Neural cell (in vitro differentiated cells): ENCODE results near the gene RNF41. TPM values are rescaled to one million over a fixed set of nuclear protein-coding genes. Genes with fewer than 3 reads are reported as not detected.

Experiments
- H2AFZ ChIP-seq: fragments of 200-600, 300-800 bp; sonication (generic), shearing (Covaris generic); 2 replicates; pipeline ENCODE4 v1.6.0; 2014; ENCODE audit warnings: low read depth, mild to moderate bottlenecking, antibody characterized with exemption, low read length, moderate library complexity
- H3F3A ChIP-seq: fragments of 200-600 bp; shearing (Covaris generic); 2 replicates; pipeline ENCODE4 v1.6.1; 2016; ENCODE audit warnings: mild to moderate bottlenecking, moderate library complexity, mixed read lengths, antibody characterized with exemption, low read length; ENCODE audit not compliant: insufficient read depth, poor library complexity, severe bottlenecking
- H3K27ac ChIP-seq: fragments of 200-600, 300-800 bp; sonication (generic), shearing (Covaris generic); 2 replicates; pipeline ENCODE4 v1.5.1; 2014; ENCODE audit warnings: mild to moderate bottlenecking, low read length, moderate library complexity
- H3K27me3 ChIP-seq: fragments of 300-800, 200-600 bp; sonication (generic), shearing (Covaris generic); 2 replicates; pipeline ENCODE4 v1.6.0; 2014; ENCODE audit warnings: mild to moderate bottlenecking, low read depth, low read length, moderate library complexity; ENCODE audit not compliant: insufficient read depth
- H3K36me3 ChIP-seq: fragments of 300-800, 200-600 bp; sonication (generic), shearing (Covaris generic); 2 replicates; pipeline ENCODE4 v1.5.1; 2014; ENCODE audit warnings: mild to moderate bottlenecking, antibody characterized with exemption, low read length, moderate library complexity; ENCODE audit not compliant: insufficient read depth
- H3K4me2 ChIP-seq: fragments of 300-800, 200-600 bp; sonication (generic), shearing (Covaris generic); 2 replicates; pipeline ENCODE4 v1.6.0; 2014; ENCODE audit warnings: mild to moderate bottlenecking, low read length
- H3K4me3 ChIP-seq: fragments of 300-800, 200-600 bp; sonication (generic), shearing (Covaris generic); 2 replicates; pipeline ENCODE4 v1.5.1; 2014; ENCODE audit warnings: mild to moderate bottlenecking, low read length, moderate library complexity
- H3K79me2 ChIP-seq: fragments of 200-600 bp; shearing (Covaris generic); replicated peaks from 2 replicates; pipeline ENCODE4 v1.6.0; 2014; ENCODE audit warnings: mild to moderate bottlenecking, low read length, moderate library complexity; ENCODE audit not compliant: insufficient read depth
- H3K9ac ChIP-seq: fragments of 300-800, 200-600 bp; sonication (generic), shearing (Covaris generic); 2 replicates; pipeline ENCODE4 v1.6.1; 2016; ENCODE audit warnings: mild to moderate bottlenecking, low read length, mixed read lengths
- H3K9me2 ChIP-seq: fragments of 200-600 bp; shearing (Covaris generic); 2 replicates; pipeline ENCODE4 v1.6.1; 2016; ENCODE audit warnings: mild to moderate bottlenecking, low read length, mixed read lengths; ENCODE audit not compliant: insufficient read depth
- H3K9me3 ChIP-seq: fragments of 200-600, 300-800 bp; sonication (generic), shearing (Covaris generic); 2 replicates; pipeline ENCODE4 v1.6.1; 2016; ENCODE audit warnings: mild to moderate bottlenecking, mixed run types, low read length, moderate library complexity, mixed read lengths
- H4K20me1 ChIP-seq: fragments of 200-600 bp; shearing (Covaris generic); 2 replicates; pipeline ENCODE4 v1.6.1; 2016; ENCODE audit warnings: mild to moderate bottlenecking, mixed run types; ENCODE audit not compliant: insufficient read depth
- EZH2 ChIP-seq: fragments of 200-600, 300-800 bp; shearing (Covaris generic), sonication (generic); IDR thresholded peaks from 2 replicates; pipeline ENCODE4 v1.6.1; 2014; ENCODE audit warnings: antibody characterized with exemption, low read length, borderline replicate concordance, mild to moderate bottlenecking; ENCODE audit not compliant: insufficient read depth, poor library complexity, severe bottlenecking
- MXI1 ChIP-seq: fragments of 450-650 bp; conservative IDR thresholded peaks from 2 replicates; pipeline ENCODE4 v1.6.1; 2014; ENCODE audit warnings: antibody characterized with exemption, mild to moderate bottlenecking; ENCODE audit not compliant: poor library complexity, severe bottlenecking
- POLR2AphosphoS5 ChIP-seq: IDR thresholded peaks from 2 replicates; pipeline ENCODE4 v1.6.1; 2012
- RAD21 ChIP-seq: fragments of 450-650 bp; conservative IDR thresholded peaks from 2 replicates; pipeline ENCODE4 v1.6.1; 2014; ENCODE audit warnings: antibody characterized with exemption, mild to moderate bottlenecking, moderate library complexity
- TAF1 ChIP-seq: IDR thresholded peaks from 2 replicates; pipeline ENCODE4 v1.6.1; 2012; ENCODE audit warnings: low read depth
- polyA plus RNA-seq: library from polyadenylated mRNA; depleted of rRNA; stranded (reverse); fragments of >200 nt; gene quantifications from 2 replicates; pipeline ENCODE4 v1.2.3, GENCODE V29; 2014
- TF ChIP-seq, protein P1 (sequence below): IDR thresholded peaks from 2 replicates; pipeline ENCODE4 v1.6.1; 2012; ENCODE audit warnings: borderline replicate concordance

RNF41 gene
- polyA plus RNA-seq, 1 donor from 2014 or later = 108 TPM

- Histone ChIP-seq H3F3A (peaks cover 5% of the 10 kb centered on the region), H3K36me3 (peaks cover 13% of the 10 kb centered on the region), H4K20me1 (peaks cover 5% of the 10 kb centered on the region), H3K4me2 (peak overlapping the region; percentile 97), H2AFZ (no peak overlapping the region), H3K9ac (peak overlapping the region; percentile 97), H3K27me3 (no peaks in the 10 kb centered on the region), H3K9me2 (no peaks in the 10 kb centered on the region), H3K27ac (peak overlapping the region; percentile 95), H3K4me3 (peak overlapping the region; percentile 79), H3K9me3 (no peaks in the 10 kb centered on the region), H3K79me2 (peaks cover 26% of the 10 kb centered on the region)
- TF ChIP-seq TAF1 (no peak), MXI1 (no peak)
- TF ChIP-seq, protein P1, sequence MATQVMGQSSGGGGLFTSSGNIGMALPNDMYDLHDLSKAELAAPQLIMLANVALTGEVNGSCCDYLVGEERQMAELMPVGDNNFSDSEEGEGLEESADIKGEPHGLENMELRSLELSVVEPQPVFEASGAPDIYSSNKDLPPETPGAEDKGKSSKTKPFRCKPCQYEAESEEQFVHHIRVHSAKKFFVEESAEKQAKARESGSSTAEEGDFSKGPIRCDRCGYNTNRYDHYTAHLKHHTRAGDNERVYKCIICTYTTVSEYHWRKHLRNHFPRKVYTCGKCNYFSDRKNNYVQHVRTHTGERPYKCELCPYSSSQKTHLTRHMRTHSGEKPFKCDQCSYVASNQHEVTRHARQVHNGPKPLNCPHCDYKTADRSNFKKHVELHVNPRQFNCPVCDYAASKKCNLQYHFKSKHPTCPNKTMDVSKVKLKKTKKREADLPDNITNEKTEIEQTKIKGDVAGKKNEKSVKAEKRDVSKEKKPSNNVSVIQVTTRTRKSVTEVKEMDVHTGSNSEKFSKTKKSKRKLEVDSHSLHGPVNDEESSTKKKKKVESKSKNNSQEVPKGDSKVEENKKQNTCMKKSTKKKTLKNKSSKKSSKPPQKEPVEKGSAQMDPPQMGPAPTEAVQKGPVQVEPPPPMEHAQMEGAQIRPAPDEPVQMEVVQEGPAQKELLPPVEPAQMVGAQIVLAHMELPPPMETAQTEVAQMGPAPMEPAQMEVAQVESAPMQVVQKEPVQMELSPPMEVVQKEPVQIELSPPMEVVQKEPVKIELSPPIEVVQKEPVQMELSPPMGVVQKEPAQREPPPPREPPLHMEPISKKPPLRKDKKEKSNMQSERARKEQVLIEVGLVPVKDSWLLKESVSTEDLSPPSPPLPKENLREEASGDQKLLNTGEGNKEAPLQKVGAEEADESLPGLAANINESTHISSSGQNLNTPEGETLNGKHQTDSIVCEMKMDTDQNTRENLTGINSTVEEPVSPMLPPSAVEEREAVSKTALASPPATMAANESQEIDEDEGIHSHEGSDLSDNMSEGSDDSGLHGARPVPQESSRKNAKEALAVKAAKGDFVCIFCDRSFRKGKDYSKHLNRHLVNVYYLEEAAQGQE = no peak
Measured at GRCh38 chr12:56159482-56160192, 62.1 kb downstream of the RNF41 start.

GRCh38 chr12:56158926-56159461 is 62.7 kb downstream of the RNF41 start:
- Histone ChIP-seq H3K27ac (peak overlapping the region; percentile 95), H3K9ac (peak overlapping the region; percentile 97), H3K4me3 (peak overlapping the region; percentile 79), H3K9me2 (no peaks in the 10 kb centered on the region), H3K4me2 (peak overlapping the region; percentile 97), H3K36me3 (peaks cover 13% of the 10 kb centered on the region), H4K20me1 (peaks cover 5% of the 10 kb centered on the region), H3K79me2 (peaks cover 27% of the 10 kb centered on the region), H3K27me3 (no peaks in the 10 kb centered on the region), H3F3A (peaks cover 5% of the 10 kb centered on the region), H3K9me3 (no peaks in the 10 kb centered on the region), H2AFZ (no peak overlapping the region)
- TF ChIP-seq RAD21 = peak; percentile 10
- peak; percentile 56 for TF ChIP-seq TAF1
- TF ChIP-seq POLR2AphosphoS5 = peak; percentile 57
- TF ChIP-seq EZH2 = no peak

DNA sequence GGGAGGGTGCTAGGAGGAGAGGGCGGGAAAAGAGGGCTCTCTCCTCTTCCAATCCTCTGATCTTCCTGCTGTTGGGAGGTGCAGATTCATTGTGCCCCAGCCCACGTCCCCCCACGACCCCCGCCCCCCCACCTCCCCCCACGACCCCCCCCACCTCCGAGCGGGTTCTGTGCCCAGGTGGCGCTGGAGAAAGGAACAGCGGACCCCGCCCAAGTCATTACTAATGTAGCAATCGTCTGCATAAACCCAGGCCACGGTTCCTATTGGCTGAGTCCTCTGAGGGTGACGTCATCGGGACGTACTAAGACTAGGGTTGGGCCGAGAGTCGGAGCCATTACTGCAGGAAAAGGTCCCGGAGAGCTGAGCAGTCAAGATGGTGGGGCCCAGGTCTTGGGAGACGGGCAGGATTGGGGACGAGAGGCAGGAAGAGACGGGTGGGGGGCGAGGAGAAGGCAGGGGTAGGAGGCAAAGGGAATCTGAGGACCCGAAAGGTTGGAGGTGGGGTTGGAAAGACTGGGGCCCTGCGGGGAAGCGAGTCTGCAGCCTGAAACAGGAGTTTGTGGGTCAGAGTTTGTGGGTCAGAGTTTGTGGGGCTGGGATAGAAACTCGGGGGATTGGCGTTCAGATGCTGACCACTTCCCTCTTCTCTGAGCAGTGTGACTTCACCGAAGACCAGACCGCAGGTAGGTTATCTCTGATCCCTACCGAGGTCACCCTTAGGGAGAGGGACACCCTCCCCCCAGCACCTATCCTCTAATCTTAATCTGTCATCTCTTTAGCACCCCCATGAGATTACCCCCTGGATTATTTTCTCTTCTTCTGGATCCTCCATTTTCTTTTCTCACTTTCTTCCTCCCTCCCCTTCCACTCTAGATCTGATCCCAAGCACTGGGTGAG is 63.4 kb downstream of the RNF41 start, which contains the start of gene MYL6:
Gene MYL6 (plus strand): TSS at position 331 of the 897 bp plus-strand sequence. CDS start 43 bp downstream, at position 374.
- peak within 1 kb of the TSS; percentile 97 for H3K4me2 ChIP-seq
- H3K9ac ChIP-seq = peak within 1 kb of the TSS; percentile 97
- no peaks in the 10 kb centered on the region for H3K9me2 ChIP-seq
- peaks cover 5% of the 10 kb centered on the region for H4K20me1 ChIP-seq
- H2AFZ ChIP-seq = peak within 1 kb of the TSS; percentile 42
- no peaks in the 10 kb centered on the region for H3K27me3 ChIP-seq
- peak within 1 kb of the TSS; percentile 79 for H3K4me3 ChIP-seq
- peak within 1 kb of the TSS; percentile 98 for H3K27ac ChIP-seq
- peaks cover 5% of the 10 kb centered on the region for H3F3A ChIP-seq
- peaks cover 13% of the 10 kb centered on the region for H3K36me3 ChIP-seq
- no peaks in the 10 kb centered on the region for H3K9me3 ChIP-seq
- TF ChIP-seq POLR2AphosphoS5 (peak; percentile 99), EZH2 (no peak), TAF1 (peak; percentile 56)
- TF ChIP-seq, protein P1 = peak; percentile 71
- H3K79me2 ChIP-seq = peaks cover 31% of the 10 kb centered on the region
